ENCODE results near the gene SLC35F2. TPM values are rescaled to one million over a fixed set of nuclear protein-coding genes. Genes with fewer than 3 reads are reported as not detected.
"Not testable (repeated sequence)": the region's sequence is repeated elsewhere in the genome, so short reads cannot be mapped to it uniquely, and the experiment has no call there.

Gene SLC35F2, protein sequence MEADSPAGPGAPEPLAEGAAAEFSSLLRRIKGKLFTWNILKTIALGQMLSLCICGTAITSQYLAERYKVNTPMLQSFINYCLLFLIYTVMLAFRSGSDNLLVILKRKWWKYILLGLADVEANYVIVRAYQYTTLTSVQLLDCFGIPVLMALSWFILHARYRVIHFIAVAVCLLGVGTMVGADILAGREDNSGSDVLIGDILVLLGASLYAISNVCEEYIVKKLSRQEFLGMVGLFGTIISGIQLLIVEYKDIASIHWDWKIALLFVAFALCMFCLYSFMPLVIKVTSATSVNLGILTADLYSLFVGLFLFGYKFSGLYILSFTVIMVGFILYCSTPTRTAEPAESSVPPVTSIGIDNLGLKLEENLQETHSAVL
- 7.9 and 10.7 TPM in 2 replicates for total RNA-seq (2014; rRNA removed; shearing (Covaris generic))

DNA sequence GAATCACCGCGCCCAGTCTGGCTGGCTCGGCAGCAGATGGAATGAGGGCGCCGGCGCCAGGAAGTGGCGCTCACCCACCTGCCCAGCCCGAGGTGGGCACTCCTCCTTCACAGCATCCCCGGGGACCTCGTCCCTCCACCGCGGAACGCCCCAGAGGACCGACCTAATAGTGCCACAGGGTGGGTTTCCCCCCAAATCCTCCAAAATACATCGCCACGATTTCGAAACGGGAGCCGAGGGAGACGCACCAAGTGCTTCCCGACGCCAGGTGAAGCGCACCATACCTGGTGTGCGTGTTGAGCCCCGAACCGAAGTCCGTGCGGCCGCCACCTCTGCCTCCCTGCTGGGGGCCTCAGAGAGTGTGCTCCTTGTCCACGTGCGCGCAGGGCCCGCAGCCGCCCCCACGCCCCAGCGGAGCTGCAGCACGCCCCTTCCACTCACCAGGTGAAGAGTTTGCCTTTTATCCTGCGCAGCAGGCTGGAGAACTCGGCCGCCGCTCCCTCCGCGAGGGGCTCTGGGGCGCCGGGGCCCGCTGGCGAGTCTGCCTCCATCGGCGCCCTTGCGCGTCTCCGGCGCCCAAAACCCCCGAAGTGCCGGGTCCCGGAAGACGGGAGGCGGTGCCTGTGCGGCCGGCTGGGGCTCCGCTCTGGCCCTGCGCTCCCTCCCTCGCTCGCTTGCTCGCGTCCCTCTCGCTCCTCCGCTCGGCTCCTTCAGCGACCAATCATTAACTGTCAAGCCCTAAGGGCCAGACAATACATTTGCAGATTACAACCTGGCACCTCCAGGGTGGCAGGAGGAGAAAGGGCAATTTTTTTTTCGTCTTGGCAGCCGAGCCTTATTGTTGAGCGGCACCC is at the start of gene SLC35F2:
TSS of gene SLC35F2 (minus strand) at position 571 of the 854 bp plus-strand sequence. CDS start at position 551, 20 bp downstream.
- no peaks in the 10 kb centered on the region for H3K9me3 ChIP-seq (replicated peaks)
- H3K36me3 ChIP-seq: no peaks in the 10 kb centered on the region
- H3K4me3 ChIP-seq: peak within 1 kb of the TSS; percentile 64
- no peak within 1 kb of the TSS for H3K27ac ChIP-seq
- no peaks in the 10 kb centered on the region for H3K27me3 ChIP-seq (replicated peaks)
- H3K4me1 ChIP-seq (replicated peaks): no peaks in the 10 kb centered on the region
- peak; percentile 46 to 55 for DNase-seq (ENCODE audit: low read depth in 1 of 2, low spot score in 2 of 2)

DNA sequence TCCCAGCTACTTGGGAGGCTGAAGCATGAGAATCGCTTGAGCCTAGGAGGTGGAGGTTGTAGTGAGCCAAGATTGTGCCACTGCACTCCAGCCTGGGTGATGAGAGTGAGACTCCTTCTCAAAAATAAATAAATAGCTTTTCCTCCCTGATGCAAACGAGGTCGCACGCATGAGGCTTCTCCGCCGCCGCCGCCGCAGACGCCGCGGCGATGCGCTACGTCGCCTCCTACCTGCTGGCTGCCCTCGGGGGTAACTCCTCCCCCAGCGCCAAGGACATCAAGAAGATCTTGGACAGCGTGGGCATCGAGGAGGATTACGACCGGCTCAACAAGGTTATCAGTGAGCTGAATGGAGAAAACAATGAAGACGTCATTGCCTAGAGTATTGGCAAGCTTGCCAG is 49.6 kb upstream of the SLC35F2 start:
- no peak overlapping the region for H3K27ac ChIP-seq
- no peaks in the 10 kb centered on the region for H3K4me1 ChIP-seq (replicated peaks)
- no peak for DNase-seq (ENCODE audit: low read depth in 1 of 2, low spot score in 2 of 2)
- H3K36me3 ChIP-seq: no peaks in the 10 kb centered on the region
- no peaks in the 10 kb centered on the region for H3K9me3 ChIP-seq (replicated peaks)
- no peaks in the 10 kb centered on the region for H3K27me3 ChIP-seq (replicated peaks)
- H3K4me3 ChIP-seq: no peak overlapping the region

DNA sequence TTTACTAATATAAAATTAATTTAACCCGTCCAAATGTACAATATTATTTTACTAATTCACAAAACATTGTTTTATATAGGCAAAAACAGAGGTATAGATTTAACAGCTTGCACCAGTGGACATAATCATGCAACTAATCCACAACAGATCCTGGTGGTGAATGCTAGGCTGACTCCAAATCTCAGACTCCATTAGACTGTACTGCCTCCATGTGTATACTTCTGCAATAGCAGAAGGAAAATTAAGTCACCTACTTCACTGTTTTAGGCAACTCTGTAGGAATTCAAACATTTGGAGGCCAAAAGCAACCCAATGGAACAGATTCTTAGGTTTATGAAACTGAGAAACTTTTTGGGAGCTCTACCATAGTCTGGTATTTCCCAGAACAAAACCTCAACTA is 39.7 kb upstream of the SLC35F2 start:
- Histone ChIP-seq H3K36me3 (no peaks in the 10 kb centered on the region), H3K9me3 (replicated peaks) (no peaks in the 10 kb centered on the region), H3K4me3 (no peak overlapping the region), H3K4me1 (replicated peaks) (no peaks in the 10 kb centered on the region), H3K27me3 (replicated peaks) (no peaks in the 10 kb centered on the region), H3K27ac (no peak overlapping the region)
- no peak for DNase-seq (ENCODE audit: low read depth in 1 of 2, low spot score in 2 of 2)

DNA sequence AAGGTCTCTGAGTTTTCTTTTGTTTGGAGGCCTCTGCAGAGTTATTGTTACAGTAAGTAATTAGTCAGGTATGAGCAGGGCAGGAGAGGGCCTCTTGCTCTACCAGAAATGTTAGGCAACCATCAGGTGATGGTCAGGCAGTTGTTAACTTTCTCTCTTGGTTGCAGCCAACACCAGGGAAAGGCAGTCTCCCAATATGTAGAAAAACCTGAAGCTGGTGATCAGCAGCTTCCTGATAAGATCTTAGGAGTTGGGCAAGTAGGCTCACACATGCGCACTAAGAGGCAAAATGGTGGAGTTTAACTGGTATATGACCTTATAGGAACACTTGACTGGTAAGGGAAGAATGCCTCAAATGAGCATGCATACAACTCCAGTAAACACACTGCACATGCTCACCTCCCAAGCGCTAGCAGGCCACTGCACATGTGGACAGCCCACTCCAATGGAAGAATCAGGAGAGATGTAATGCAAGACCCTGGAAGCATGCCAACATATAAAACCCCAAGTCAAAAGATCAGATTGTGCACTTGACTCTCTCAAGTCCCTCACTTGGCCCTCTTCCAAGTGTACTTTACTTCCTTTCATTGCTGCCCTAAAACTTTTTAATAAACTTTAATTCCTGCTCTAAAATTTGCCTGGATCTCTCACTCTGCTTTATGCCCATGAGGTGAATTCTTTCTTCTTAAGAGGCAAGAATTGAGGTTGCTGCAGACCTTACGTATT is 23.7 kb upstream of the SLC35F2 start:
- Histone ChIP-seq H3K36me3 (no peaks in the 10 kb centered on the region), H3K27me3 (replicated peaks) (no peaks in the 10 kb centered on the region), H3K4me1 (replicated peaks) (no peaks in the 10 kb centered on the region), H3K9me3 (replicated peaks) (no peaks in the 10 kb centered on the region), H3K27ac (no peak overlapping the region), H3K4me3 (no peak overlapping the region)
- no peak for DNase-seq (ENCODE audit: low read depth in 1 of 2, low spot score in 2 of 2)

DNA sequence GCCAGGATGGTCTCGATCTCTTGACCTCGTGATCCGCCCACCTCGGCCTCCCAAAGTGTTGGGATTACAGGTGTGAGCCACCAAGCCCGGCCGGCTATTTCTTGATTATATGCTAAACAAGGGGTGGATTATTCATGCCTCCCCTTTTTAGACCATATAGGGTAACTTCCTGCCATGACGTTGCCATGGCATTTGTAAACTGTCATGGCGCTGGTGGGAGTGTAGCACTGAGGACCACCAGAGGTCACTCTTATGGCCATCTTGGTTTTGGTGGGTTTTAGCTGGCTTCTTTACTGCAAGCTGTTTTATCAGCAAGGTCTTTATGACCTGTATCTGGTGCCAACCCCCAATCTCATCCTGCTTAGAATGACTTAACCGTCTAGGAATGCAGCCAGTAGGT is 22.9 kb upstream of the SLC35F2 start:
- not testable (repeated sequence) for DNase-seq (ENCODE audit: low read depth in 1 of 2, low spot score in 2 of 2); H3K27ac ChIP-seq; H3K27me3 ChIP-seq (replicated peaks); H3K4me1 ChIP-seq (replicated peaks); H3K9me3 ChIP-seq (replicated peaks); H3K36me3 ChIP-seq; H3K4me3 ChIP-seq

DNA sequence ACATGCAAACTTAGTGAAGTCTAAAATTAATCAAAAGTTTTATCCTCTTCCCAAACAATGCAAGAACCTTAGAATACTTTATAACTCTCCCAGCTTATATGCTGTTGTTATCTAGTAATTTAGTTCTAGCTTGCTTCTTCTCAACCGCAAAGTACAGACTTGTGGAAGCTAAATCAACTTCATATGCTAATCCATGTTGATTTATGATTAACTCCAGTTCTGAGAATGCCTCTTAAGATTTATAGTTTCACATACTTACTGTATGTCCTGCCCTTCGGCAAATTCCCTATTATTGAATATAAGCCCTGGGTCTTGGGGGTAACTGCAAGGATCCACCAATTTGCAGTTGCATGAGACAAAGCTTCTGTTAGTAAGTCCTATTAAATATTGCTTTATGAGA is 17.6 kb upstream of the SLC35F2 start:
- Histone ChIP-seq H3K9me3 (replicated peaks) (no peaks in the 10 kb centered on the region), H3K4me3 (no peak overlapping the region), H3K36me3 (no peaks in the 10 kb centered on the region), H3K27ac (no peak overlapping the region), H3K4me1 (replicated peaks) (no peaks in the 10 kb centered on the region), H3K27me3 (replicated peaks) (no peaks in the 10 kb centered on the region)
- DNase-seq (ENCODE audit: low read depth in 1 of 2, low spot score in 2 of 2): no peak

DNA sequence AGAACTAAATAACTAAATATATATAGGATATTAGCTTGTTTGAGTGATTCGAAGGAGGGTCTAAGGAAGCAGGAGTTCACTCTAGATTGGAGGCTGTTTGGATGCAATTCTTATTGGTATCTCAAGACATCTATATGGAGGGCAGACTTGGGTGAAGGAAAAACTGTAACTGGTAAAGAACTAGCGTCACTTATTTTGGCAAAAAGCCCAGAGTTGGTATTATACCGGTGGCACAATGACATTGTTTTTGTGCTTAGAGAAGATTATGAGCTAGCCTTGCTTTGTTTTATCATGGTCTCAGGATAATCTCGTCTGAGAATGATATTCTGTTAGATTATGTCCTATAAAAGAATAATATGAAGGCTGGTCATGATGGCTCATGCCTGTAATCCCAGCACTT is 6.0 kb upstream of the SLC35F2 start:
- Histone ChIP-seq H3K9me3 (replicated peaks) (no peaks in the 10 kb centered on the region), H3K27me3 (replicated peaks) (no peaks in the 10 kb centered on the region), H3K36me3 (no peaks in the 10 kb centered on the region), H3K27ac (no peak overlapping the region), H3K4me3 (no peak overlapping the region), H3K4me1 (replicated peaks) (no peaks in the 10 kb centered on the region)
- no peak for DNase-seq (ENCODE audit: low read depth in 1 of 2, low spot score in 2 of 2)

DNA sequence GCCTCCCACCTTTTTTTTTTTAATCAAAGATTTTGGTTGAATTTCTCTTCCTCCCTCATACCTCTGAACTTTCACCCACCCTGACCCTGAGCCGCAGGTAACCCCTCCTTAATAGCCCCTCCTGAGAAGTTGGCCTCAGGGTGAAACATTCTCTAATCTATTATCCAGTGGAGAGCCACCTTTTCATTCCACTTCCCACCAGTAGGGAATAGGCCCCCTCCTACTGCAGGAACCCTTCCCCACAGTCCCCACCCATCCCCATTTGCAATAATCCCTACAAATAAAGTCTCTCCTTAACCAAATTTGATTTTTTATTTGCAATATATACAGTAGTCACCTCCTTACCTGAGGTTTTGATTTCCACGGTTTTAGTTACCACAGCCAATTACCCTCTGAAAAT is 2.1 kb upstream of the SLC35F2 start:
- DNase-seq (ENCODE audit: low read depth in 1 of 2, low spot score in 2 of 2): no peak
- Histone ChIP-seq H3K36me3 (no peaks in the 10 kb centered on the region), H3K27ac (no peak overlapping the region), H3K27me3 (replicated peaks) (no peaks in the 10 kb centered on the region), H3K9me3 (replicated peaks) (no peaks in the 10 kb centered on the region), H3K4me3 (no peak overlapping the region), H3K4me1 (replicated peaks) (no peaks in the 10 kb centered on the region)

DNA sequence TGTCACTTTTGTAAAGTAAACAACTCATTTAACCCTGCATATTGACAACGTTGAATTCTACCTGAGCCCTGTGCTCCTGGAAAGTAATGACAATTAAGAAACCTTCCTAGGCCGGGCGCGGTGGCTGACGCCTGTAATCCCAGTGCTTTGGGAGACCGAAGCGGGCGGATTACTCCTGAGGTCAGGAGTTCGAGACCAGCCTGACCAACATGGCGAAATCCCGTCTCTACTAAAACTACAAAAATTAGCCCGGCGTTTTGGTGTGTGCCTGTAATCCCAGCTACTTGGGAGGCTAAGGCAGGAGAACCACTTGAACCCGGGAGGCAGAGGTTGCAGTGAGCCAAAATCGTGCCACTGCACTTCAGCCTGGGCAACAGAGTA is 1.6 kb upstream of the SLC35F2 start:
- DNase-seq (ENCODE audit: low read depth in 1 of 2, low spot score in 2 of 2); H3K27ac ChIP-seq; H3K36me3 ChIP-seq; H3K4me1 ChIP-seq (replicated peaks); H3K4me3 ChIP-seq; H3K27me3 ChIP-seq (replicated peaks); H3K9me3 ChIP-seq (replicated peaks): not testable (repeated sequence)

DNA sequence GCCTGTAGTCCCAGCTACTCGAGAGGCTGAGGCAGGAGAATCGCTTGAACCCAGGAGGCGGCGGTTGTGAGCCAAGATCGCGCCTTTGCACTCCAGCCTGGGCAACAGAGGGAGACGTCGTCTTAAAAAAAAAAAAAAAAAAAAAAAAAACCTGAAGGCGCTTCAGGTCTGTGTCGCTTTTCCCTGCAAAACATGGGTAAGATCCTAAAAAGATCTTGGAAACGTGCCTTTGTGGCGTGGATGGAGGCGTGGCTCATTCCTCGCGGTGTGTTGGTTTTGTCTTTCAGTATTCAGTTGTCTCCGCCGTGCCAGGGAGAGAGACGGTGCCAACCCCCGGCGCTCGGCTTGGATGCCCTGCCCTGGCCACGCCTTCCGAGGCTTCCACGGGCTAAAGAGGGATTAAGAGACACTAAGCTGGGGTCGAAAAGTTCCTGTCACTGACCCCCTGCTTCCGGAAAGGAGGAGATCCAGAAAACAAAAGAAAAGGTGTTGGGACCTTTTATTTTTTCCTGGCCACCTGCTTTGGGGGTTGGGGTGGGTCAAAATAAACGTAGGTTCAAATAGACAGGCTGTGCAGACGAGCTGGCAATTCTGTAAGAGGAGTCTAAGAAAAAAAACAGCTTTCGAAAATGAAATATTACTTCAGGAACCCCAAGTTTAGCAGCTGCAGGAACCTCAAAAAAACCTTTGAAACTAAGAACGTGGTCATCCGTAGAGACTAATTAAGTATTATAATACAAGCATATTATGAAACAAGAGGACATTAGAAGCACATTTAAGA is 1.1 kb upstream of the SLC35F2 start:
- no peaks in the 10 kb centered on the region for H3K4me1 ChIP-seq (replicated peaks)
- no peaks in the 10 kb centered on the region for H3K36me3 ChIP-seq
- no peaks in the 10 kb centered on the region for H3K27me3 ChIP-seq (replicated peaks)
- H3K4me3 ChIP-seq: peak overlapping the region; percentile 64
- H3K9me3 ChIP-seq (replicated peaks): no peaks in the 10 kb centered on the region
- peak in 1 of 2 experiments; percentile 2 for DNase-seq (ENCODE audit: low read depth in 1 of 2, low spot score in 2 of 2)
- H3K27ac ChIP-seq: no peak overlapping the region

DNA sequence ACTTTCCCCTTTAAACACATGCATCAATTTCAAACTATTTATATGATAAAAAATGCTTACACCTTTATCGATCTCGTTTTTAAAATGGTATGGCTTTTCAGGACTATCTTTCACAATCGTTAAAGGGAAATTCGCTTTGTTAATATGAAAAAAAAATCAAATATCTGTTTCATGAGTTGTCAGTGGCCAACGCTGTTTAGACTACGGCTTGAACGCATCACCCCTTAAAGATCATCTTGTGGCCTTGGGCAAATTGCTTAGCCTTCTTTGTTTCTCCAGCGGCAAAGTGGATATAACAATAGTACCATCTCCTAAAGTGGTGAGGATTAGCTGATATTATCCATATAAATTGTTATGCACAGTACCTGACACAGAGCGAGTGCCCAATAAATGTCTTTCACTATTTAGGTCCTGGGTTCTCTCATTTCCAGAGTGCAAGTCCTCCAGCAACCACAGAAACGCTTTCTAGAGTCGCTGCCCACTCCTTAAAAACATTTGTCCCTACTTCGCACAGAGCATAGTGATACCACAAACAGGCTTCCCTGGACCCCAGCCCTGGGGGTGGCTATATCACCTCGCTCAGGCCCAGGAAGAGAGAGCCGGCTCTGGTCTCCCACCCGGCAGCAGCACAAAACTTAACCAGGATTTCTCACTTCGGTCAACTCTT is 904 bp downstream of the SLC35F2 start:
- no peaks in the 10 kb centered on the region for H3K4me1 ChIP-seq (replicated peaks)
- peak in 1 of 2 experiments; percentile 8 for DNase-seq (ENCODE audit: low read depth in 1 of 2, low spot score in 2 of 2)
- no peaks in the 10 kb centered on the region for H3K36me3 ChIP-seq
- no peaks in the 10 kb centered on the region for H3K27me3 ChIP-seq (replicated peaks)
- H3K27ac ChIP-seq: no peak overlapping the region
- peak overlapping the region; percentile 64 for H3K4me3 ChIP-seq
- H3K9me3 ChIP-seq (replicated peaks): no peaks in the 10 kb centered on the region

DNA sequence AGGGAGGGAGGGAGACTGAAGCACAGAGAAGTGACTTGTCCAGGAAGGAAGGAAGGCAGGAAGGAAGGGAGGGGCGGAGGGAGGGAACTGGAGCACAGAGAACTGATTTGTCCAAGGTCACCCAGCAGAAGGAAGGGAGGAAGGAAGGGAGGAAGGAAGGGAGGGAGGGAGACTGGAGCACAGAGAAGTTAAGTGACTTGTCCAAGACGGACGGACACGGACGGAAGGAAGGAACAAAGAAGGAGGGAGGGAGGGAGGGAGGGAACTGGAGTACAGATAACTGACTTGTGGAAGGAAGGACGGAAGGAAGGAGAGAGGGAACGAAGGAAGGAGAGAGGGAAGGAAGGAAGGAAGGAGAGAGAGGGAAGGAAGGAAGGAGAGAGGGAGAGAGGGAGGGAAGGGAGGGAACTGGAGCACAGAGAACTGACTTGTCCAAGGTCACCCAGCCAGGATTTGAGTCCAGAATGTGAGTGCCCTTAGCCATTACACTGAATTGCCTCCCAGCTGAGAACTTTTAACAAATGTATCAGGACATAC is 1.5 kb downstream of the SLC35F2 start:
- no peak for DNase-seq (ENCODE audit: low read depth in 1 of 2, low spot score in 2 of 2)
- no peak overlapping the region for H3K4me3 ChIP-seq

More for the DNA sequence above, 1.5 kb downstream of the SLC35F2 start:
- Histone ChIP-seq H3K36me3 (no peaks in the 10 kb centered on the region), H3K9me3 (replicated peaks) (no peaks in the 10 kb centered on the region), H3K27me3 (replicated peaks) (no peaks in the 10 kb centered on the region), H3K4me1 (replicated peaks) (no peaks in the 10 kb centered on the region), H3K27ac (no peak overlapping the region)
